ENCODE measurements around the gene SORCS2. TPM values are rescaled to one million over a fixed set of nuclear protein-coding genes. Genes with fewer than 3 reads are reported as not detected.

Gene SORCS2
- total RNA-seq, 1 experiment from 2014 or later = not detected

GRCh38 chr4:7393601-7394575 lies 201.6 kb downstream of the SORCS2 start:
- CTCF ChIA-PET = no interaction called here
- Mint-ChIP-seq H3K27me3 (ENCODE audit: unreplicated experiment) (peaks cover 81% of the 10 kb centered on the region), H3K4me1 (ENCODE audit: low read depth, unreplicated experiment) (no peaks in the 10 kb centered on the region), H3K36me3 (ENCODE audit: insufficient read depth, unreplicated experiment) (no peaks in the 10 kb centered on the region), H3K9me3 (ENCODE audit: low read depth, unreplicated experiment) (no peaks in the 10 kb centered on the region), H3K4me3 (ENCODE audit: low read depth, unreplicated experiment) (no peak overlapping the region), H3K27ac (ENCODE audit: unreplicated experiment) (no peak overlapping the region)
- intact Hi-C loops (cut with micrococcal nuclease; ENCODE audit: unreplicated experiment) = no loop called here
- BruUV-seq (replicated peaks) = no TSS peak
- TF ChIP-seq CTCF (IDR thresholded peaks at IDR 0.05; ENCODE audit: unreplicated experiment) = no peak
- no peak for DNase-seq

DNA sequence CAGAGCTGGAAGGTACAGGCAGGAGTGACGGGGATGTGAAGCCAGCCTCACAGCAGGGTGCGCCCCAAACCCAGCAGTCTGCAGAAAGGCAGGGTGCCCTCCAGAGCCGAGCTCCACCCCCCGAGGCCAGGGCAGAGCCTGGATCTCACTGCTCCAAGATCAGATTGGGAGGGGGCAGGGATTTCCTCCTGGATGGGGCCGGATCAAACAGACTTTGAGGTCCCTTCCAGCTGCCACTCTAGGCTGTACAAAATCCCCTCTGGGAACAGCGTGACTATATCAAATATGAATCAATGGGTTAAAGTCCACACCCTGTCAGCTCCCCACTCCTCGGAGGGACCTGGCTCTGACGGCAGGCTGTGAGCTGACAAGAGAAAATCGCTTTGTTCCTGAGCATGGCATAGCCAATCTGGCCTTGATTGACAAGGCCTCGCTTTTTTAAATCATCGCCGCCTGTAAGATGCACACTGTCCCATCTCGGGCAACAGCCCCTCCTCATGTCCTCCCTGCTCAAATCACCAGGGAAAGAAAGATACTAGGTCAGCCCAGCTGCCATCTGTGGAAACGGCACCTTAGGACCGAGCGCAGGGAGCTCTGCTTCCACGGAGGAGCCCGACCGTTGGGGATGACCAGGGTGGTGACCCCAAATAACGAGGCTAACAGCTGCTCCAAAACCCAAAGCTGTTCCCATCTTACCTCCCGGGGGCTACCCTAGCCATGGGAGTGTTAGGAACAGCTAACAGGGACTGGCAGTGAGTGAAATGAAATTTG lies 202.5 kb downstream of the SORCS2 start:
- DNase-seq = peak; percentile 5
- intact Hi-C loops (cut with micrococcal nuclease; ENCODE audit: unreplicated experiment) = no loop called here
- no peak overlapping the region for H3K27ac Mint-ChIP-seq (ENCODE audit: unreplicated experiment)

GRCh38 chr4:7395645-7396044 lies 203.3 kb downstream of the SORCS2 start:
- no peak for TF ChIP-seq CTCF (IDR thresholded peaks at IDR 0.05; ENCODE audit: unreplicated experiment)
- Mint-ChIP-seq H3K27ac (ENCODE audit: unreplicated experiment) (no peak overlapping the region), H3K4me1 (ENCODE audit: low read depth, unreplicated experiment) (no peaks in the 10 kb centered on the region), H3K9me3 (ENCODE audit: low read depth, unreplicated experiment) (peaks cover 2% of the 10 kb centered on the region), H3K27me3 (ENCODE audit: unreplicated experiment) (peaks cover 72% of the 10 kb centered on the region), H3K36me3 (ENCODE audit: insufficient read depth, unreplicated experiment) (peaks cover 4% of the 10 kb centered on the region), H3K4me3 (ENCODE audit: low read depth, unreplicated experiment) (no peak overlapping the region)
- no TSS peak for BruUV-seq (replicated peaks)
- DNase-seq = no peak
- intact Hi-C loops (cut with micrococcal nuclease; ENCODE audit: unreplicated experiment) = no loop called here
- CTCF ChIA-PET = no interaction called here

More for the DNA sequence above, 202.5 kb downstream of the SORCS2 start:
- CTCF ChIA-PET = no interaction called here
- Mint-ChIP-seq H3K27me3 (ENCODE audit: unreplicated experiment) (peaks cover 72% of the 10 kb centered on the region), H3K4me3 (ENCODE audit: low read depth, unreplicated experiment) (no peak overlapping the region), H3K36me3 (ENCODE audit: insufficient read depth, unreplicated experiment) (no peaks in the 10 kb centered on the region), H3K4me1 (ENCODE audit: low read depth, unreplicated experiment) (no peaks in the 10 kb centered on the region), H3K9me3 (ENCODE audit: low read depth, unreplicated experiment) (no peaks in the 10 kb centered on the region)
- TF ChIP-seq CTCF (IDR thresholded peaks at IDR 0.05; ENCODE audit: unreplicated experiment) = no peak
- BruUV-seq (replicated peaks) = no TSS peak

GRCh38 chr4:7396186-7396910 lies 204.0 kb downstream of the SORCS2 start:
- H3K36me3 Mint-ChIP-seq (ENCODE audit: insufficient read depth, unreplicated experiment) = peaks cover 4% of the 10 kb centered on the region
- CTCF ChIA-PET = no interaction called here
- no peak overlapping the region for H3K27ac Mint-ChIP-seq (ENCODE audit: unreplicated experiment)
- peaks cover 72% of the 10 kb centered on the region for H3K27me3 Mint-ChIP-seq (ENCODE audit: unreplicated experiment)
- no peak for DNase-seq
- intact Hi-C loops (cut with micrococcal nuclease; ENCODE audit: unreplicated experiment) = no loop called here
- peaks cover 8% of the 10 kb centered on the region for H3K9me3 Mint-ChIP-seq (ENCODE audit: low read depth, unreplicated experiment)
- H3K4me3 Mint-ChIP-seq (ENCODE audit: low read depth, unreplicated experiment) = no peak overlapping the region
- no TSS peak for BruUV-seq (replicated peaks)
- no peaks in the 10 kb centered on the region for H3K4me1 Mint-ChIP-seq (ENCODE audit: low read depth, unreplicated experiment)
- TF ChIP-seq CTCF (IDR thresholded peaks at IDR 0.05; ENCODE audit: unreplicated experiment) = no peak
